ENCODE data around the gene GPI.

GRCh38 chr19:34364462-34364829 is 550 bp upstream of the GPI start:
- TF ChIP-seq CTCF (IDR thresholded peaks at IDR 0.05; ENCODE audit: low read depth, low read length) (no peak), MAX (IDR thresholded peaks at IDR 0.05; ENCODE audit: low read depth, low read length) (no peak)
